PC-3 (cell line): ENCODE results near the gene NGRN. TPM values are rescaled to one million over a fixed set of nuclear protein-coding genes. Genes with fewer than 3 reads are reported as not detected.

Experiments used
- ATAC-seq: fragments of 200-7000 bp; cut with Tn5 transposase; 2 replicates; pipeline ENCODE4 v1.9.1; 2020; ENCODE audit warnings: mild to moderate bottlenecking, moderate library complexity
- BruUV-seq: library from RNA; stranded (reverse); fragments of 400-500 nt; replicated peaks from 2 replicates; lab custom pipeline; 2021; lab: Mats Ljungman, UMichigan
- CTCF ChIA-PET: fragments of 300-600 bp; sonication (Branson Sonifier 250); formaldehyde crosslinking; loops from one replicate; lab custom pipeline; 2022; ENCODE audit warnings: antibody characterized with exemption; lab: Charles Lee
- POLR2A ChIA-PET: fragments of 300-600 bp; sonication (Branson Sonifier 250); formaldehyde crosslinking; loops from one replicate; lab custom pipeline; 2022; ENCODE audit warnings: antibody characterized with exemption; ENCODE audit not compliant: unreplicated experiment; lab: Charles Lee
- DNase-seq: peaks from one replicate; pipeline ENCODE4 v3.0.0-alpha.2; 2015
- H2AFZ ChIP-seq: fragments of 300-600 bp; sonication (generic); 2 replicates; pipeline ENCODE4 v1.6.0; 2016; ENCODE audit warnings: antibody characterized with exemption, low read length
- H3F3A ChIP-seq: fragments of 300-600 bp; sonication (generic); one replicate; pipeline ENCODE4 v1.6.0; 2017; ENCODE audit warnings: antibody characterized with exemption, low read length, control low read depth, mild to moderate bottlenecking; ENCODE audit not compliant: unreplicated experiment
- H3K27ac ChIP-seq: fragments of 300-600 bp; sonication (generic); 2 replicates; pipeline ENCODE4 v1.5.1; 2016; ENCODE audit warnings: mild to moderate bottlenecking, low read length
- H3K27me3 ChIP-seq: fragments of 300-600 bp; sonication (generic); 2 replicates; pipeline ENCODE4 v1.6.1; 2016; ENCODE audit warnings: low read length, mixed read lengths
- H3K36me3 ChIP-seq: fragments of 300-600 bp; sonication (generic); 2 replicates; pipeline ENCODE4 v1.6.1; 2016; ENCODE audit warnings: low read depth, mixed run types, low read length, mixed read lengths
- H3K4me1 ChIP-seq: fragments of 300-600 bp; sonication (generic); 2 replicates; pipeline ENCODE4 v1.5.1; 2016; ENCODE audit warnings: low read length; ENCODE audit not compliant: insufficient read depth
- H3K4me2 ChIP-seq: fragments of 300-600 bp; sonication (generic); 2 replicates; pipeline ENCODE4 v1.6.0; 2016; ENCODE audit warnings: low read length
- H3K4me3 ChIP-seq: fragments of 300-600 bp; sonication (generic); 2 replicates; pipeline ENCODE4 v1.5.1; 2016; ENCODE audit warnings: mild to moderate bottlenecking, low read length, mixed read lengths
- H3K79me2 ChIP-seq: fragments of 300-600 bp; sonication (generic); 2 replicates; pipeline ENCODE4 v1.6.1; 2017; ENCODE audit warnings: low read length, mixed read lengths
- H3K9ac ChIP-seq: fragments of 300-600 bp; sonication (generic); 2 replicates; pipeline ENCODE4 v1.6.0; 2016; ENCODE audit warnings: mild to moderate bottlenecking, low read length
- H3K9me2 ChIP-seq: fragments of 300-600 bp; sonication (generic); replicated peaks from 2 replicates; pipeline ENCODE4 v1.6.1; 2016; ENCODE audit warnings: mixed run types, low read length, mixed read lengths
- H3K9me3 ChIP-seq: fragments of 300-600 bp; sonication (generic); 2 replicates; pipeline ENCODE4 v1.6.1; 2016; ENCODE audit warnings: low read length, mixed read lengths
- H4K20me1 ChIP-seq: fragments of 300-600 bp; sonication (generic); 2 replicates; pipeline ENCODE4 v1.6.1; 2016; ENCODE audit warnings: low read length, mixed read lengths
- EZH2 ChIP-seq: fragments of 300-600 bp; sonication (generic); IDR thresholded peaks from one replicate; pipeline ENCODE4 v1.6.1; 2017; ENCODE audit warnings: antibody characterized with exemption, mild to moderate bottlenecking, low read length; ENCODE audit not compliant: unreplicated experiment
- EZH2phosphoT487 ChIP-seq: fragments of 300-600 bp; sonication (generic); IDR thresholded peaks from 2 replicates; pipeline ENCODE4 v1.6.1; 2018; ENCODE audit warnings: mild to moderate bottlenecking, antibody characterized with exemption, low read length, borderline replicate concordance
- intact Hi-C: fragments of 100-400 bp; cut with micrococcal nuclease; formaldehyde crosslinking; loops from 2 replicates; pipeline ENCODE4 v1.9.0; 2023
- total RNA-seq: library from RNA; depleted of rRNA; stranded (reverse); fragments of >200 nt; gene quantifications from 2 replicates; pipeline ENCODE4 v1.2.3, GENCODE V29; 2014
- TF ChIP-seq, protein P1 (sequence below): fragments of 300-600 bp; sonication (generic); conservative IDR thresholded peaks from 2 replicates; pipeline ENCODE4 v1.5.1; 2017; ENCODE audit warnings: antibody characterized with exemption, low read depth, mild to moderate bottlenecking, low read length

NGRN gene
- total RNA-seq, 1 experiment from 2014 or later = 99.3 TPM

DNA sequence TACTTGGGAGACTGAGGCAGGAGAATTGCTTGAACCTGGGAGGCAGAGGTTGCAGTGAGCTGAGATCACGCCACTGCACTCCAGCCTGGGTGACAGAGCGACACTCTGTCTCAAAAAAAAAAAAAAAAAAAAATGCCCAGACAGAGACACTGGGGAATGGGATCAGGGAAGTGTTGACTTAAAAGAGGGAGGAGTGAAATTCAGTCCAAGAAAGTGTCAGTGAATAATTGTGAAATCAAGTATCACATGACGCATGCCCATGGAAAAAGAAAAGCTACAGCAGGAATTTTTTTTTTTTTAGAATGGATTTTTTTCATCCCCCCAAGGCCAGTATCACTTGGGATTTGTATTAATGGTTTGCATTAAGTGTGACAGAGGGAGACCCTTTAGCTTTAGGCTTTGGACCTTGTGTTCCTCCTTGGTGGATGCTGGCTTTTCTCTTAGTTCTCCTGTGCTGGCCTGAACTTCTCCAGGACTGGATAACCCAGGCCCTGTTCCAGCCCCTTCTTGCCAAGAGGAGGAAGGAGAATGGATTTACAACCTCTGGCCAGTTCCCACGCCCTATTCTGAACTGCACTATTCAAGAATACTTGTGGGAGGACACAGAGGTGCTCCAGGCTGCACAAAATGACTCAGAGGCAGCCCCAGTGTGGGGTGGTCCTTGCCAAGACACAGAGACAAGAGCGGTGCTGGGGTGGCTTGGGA is 50.0 kb downstream of the NGRN start:
- no peaks in the 10 kb centered on the region for H3K79me2 ChIP-seq
- no peak overlapping the region for H3K4me3 ChIP-seq
- DNase-seq (peak; percentile 47), ATAC-seq (peak; percentile 34; the same call in 1 of the 2 replicates)
- H3K27ac ChIP-seq = peak overlapping the region; percentile 62
- no peak overlapping the region for H2AFZ ChIP-seq
- H3F3A ChIP-seq = no peaks in the 10 kb centered on the region
- intact Hi-C loops = no loop called here
- no peaks in the 10 kb centered on the region for H3K9me3 ChIP-seq
- BruUV-seq = no TSS peak
- TF ChIP-seq EZH2phosphoT487 = no peak
- TF ChIP-seq, protein P1, sequence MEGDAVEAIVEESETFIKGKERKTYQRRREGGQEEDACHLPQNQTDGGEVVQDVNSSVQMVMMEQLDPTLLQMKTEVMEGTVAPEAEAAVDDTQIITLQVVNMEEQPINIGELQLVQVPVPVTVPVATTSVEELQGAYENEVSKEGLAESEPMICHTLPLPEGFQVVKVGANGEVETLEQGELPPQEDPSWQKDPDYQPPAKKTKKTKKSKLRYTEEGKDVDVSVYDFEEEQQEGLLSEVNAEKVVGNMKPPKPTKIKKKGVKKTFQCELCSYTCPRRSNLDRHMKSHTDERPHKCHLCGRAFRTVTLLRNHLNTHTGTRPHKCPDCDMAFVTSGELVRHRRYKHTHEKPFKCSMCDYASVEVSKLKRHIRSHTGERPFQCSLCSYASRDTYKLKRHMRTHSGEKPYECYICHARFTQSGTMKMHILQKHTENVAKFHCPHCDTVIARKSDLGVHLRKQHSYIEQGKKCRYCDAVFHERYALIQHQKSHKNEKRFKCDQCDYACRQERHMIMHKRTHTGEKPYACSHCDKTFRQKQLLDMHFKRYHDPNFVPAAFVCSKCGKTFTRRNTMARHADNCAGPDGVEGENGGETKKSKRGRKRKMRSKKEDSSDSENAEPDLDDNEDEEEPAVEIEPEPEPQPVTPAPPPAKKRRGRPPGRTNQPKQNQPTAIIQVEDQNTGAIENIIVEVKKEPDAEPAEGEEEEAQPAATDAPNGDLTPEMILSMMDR = no peak
- no peak for TF ChIP-seq EZH2
- peaks cover 14% of the 10 kb centered on the region for H3K4me1 ChIP-seq
- ChIA-PET CTCF (no interaction called here), POLR2A (no interaction called here)
- H4K20me1 ChIP-seq = no peaks in the 10 kb centered on the region
- no peak overlapping the region for H3K9ac ChIP-seq
- H3K9me2 ChIP-seq = no peaks in the 10 kb centered on the region
- no peaks in the 10 kb centered on the region for H3K36me3 ChIP-seq
- H3K27me3 ChIP-seq = no peaks in the 10 kb centered on the region
- peak overlapping the region; percentile 12; the same call in 1 of the 2 replicates for H3K4me2 ChIP-seq

DNA sequence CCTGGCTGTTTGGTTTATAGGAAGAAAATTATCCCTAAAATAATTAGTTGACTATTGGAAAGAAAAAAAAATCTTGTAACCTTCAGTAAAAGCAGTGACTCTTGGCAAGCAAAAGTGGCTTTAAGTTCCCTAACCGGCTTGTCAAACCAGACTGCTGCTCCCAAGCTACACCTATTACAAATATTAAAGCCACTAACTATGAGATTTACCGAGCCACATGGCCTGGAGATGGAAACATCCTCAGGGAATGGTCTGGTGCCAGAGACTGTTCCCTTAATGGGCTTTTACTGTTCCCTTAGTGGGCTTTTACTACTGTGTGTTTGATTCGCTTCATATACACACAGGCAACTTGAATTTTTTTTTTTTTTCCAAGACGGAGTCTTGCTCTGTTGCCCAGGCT is 50.7 kb downstream of the NGRN start:
- Histone ChIP-seq H3K27ac (peak overlapping the region; percentile 62), H3K4me2 (peak overlapping the region; percentile 12; the same call in 1 of the 2 replicates), H3K4me1 (peaks cover 17% of the 10 kb centered on the region), H4K20me1 (no peaks in the 10 kb centered on the region), H3K79me2 (no peaks in the 10 kb centered on the region), H3K27me3 (no peaks in the 10 kb centered on the region), H2AFZ (no peak overlapping the region), H3K36me3 (no peaks in the 10 kb centered on the region), H3K9ac (no peak overlapping the region), H3K9me2 (no peaks in the 10 kb centered on the region), H3K9me3 (no peaks in the 10 kb centered on the region), H3K4me3 (no peak overlapping the region), H3F3A (no peaks in the 10 kb centered on the region)
- DNase-seq (peak; percentile 35), ATAC-seq (no peak)
- BruUV-seq = no TSS peak
- intact Hi-C loops = no loop called here
- ChIA-PET CTCF (interaction anchor here (0.7 kb wide), 1 partner anchor 23 kb away, joined by 3 read pairs; no protein-coding TSS in a partner anchor), POLR2A (no interaction called here)
- no peak for TF ChIP-seq EZH2phosphoT487
- TF ChIP-seq, protein P1 = no peak
- no peak for TF ChIP-seq EZH2

DNA sequence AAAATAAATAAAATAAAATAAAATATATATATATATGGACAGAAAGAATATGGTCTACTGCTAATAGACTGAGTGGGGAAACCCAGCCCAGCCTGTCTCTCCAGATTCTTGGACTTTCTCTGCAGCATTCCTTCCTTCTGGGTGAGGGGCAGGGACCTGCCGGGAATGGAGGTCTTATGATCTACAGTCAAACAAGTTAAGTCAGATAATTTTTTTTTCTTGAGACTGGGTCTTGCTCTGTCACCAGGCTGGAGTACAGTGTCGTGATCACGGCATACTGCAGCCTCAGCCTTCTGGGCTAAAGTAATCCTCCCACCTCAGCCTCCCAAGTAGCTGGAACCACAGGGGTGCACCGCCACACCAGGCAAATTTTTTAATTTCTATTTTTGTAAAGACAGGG is 53.1 kb downstream of the NGRN start:
- Histone ChIP-seq H3K36me3 (no peaks in the 10 kb centered on the region), H3F3A (no peaks in the 10 kb centered on the region), H3K9me3 (no peaks in the 10 kb centered on the region), H4K20me1 (no peaks in the 10 kb centered on the region), H3K27ac (no peak overlapping the region), H3K79me2 (no peaks in the 10 kb centered on the region), H3K9ac (no peak overlapping the region), H2AFZ (no peak overlapping the region), H3K4me2 (no peak overlapping the region), H3K4me3 (no peak overlapping the region), H3K9me2 (no peaks in the 10 kb centered on the region), H3K27me3 (no peaks in the 10 kb centered on the region), H3K4me1 (peaks cover 17% of the 10 kb centered on the region)
- no peak for TF ChIP-seq EZH2
- no peak for TF ChIP-seq EZH2phosphoT487
- TF ChIP-seq, protein P1 = no peak
- CTCF ChIA-PET = no interaction called here
- no peak for ATAC-seq
- intact Hi-C loops = no loop called here
- BruUV-seq = no TSS peak
- POLR2A ChIA-PET = no interaction called here
- no peak for DNase-seq
